ENCODE measurements around the gene TM7SF2.

- TF ChIP-seq EZH2 (IDR thresholded peaks at IDR 0.05; ENCODE audit: low read depth) = no peak
- peak; percentile 65 for TF ChIP-seq CTCF (conservative IDR thresholded peaks at IDR 0.05)
Measured at GRCh38 chr11:65118097-65118837, 6.6 kb downstream of the TM7SF2 start.
